ENCODE results near the gene FAM53B.

GRCh38 chr10:124763267-124763666, 19.1 kb upstream of the FAM53B start:
- no peak for TF ChIP-seq RARB (CRISPR knock-in tag; IDR thresholded peaks at IDR 0.05)
- no peak for TF ChIP-seq TCF4 (CRISPR knock-in tag; IDR thresholded peaks at IDR 0.05; ENCODE audit: borderline replicate concordance)
- TF ChIP-seq ZNF565 (CRISPR knock-in tag; conservative IDR thresholded peaks at IDR 0.05; ENCODE audit: low read depth): no peak
- no peak for TF ChIP-seq CREB5 (CRISPR knock-in tag; IDR thresholded peaks at IDR 0.05; ENCODE audit: low read depth)
- TF ChIP-seq ZFP30 (CRISPR knock-in tag; IDR thresholded peaks at IDR 0.05): no peak

All from SK-N-SH treated with all-trans-retinoic acid at 6 μM for 48 hours (cell line).